OCI-LY7 (cell line): Measurements from ENCODE around the gene NDUFAF7. TPM values are rescaled to one million over a fixed set of nuclear protein-coding genes. Genes with fewer than 3 reads are reported as not detected.
A peak's percentile ranks its signal among the peaks of the same experiment; 100 is the strongest.

Experiments used
- BruUV-seq: library from RNA; stranded (reverse); fragments of 400-500 nt; replicated peaks from 2 replicates; lab custom pipeline; 2021; lab: Mats Ljungman, UMichigan
- CTCF ChIA-PET: fragments of 300-600 bp; sonication (Branson Sonifier 250); formaldehyde crosslinking; loops from one replicate; lab custom pipeline; 2022; ENCODE audit warnings: antibody characterized with exemption; ENCODE audit not compliant: unreplicated experiment; lab: Charles Lee
- POLR2A ChIA-PET: fragments of 300-600 bp; sonication (Branson Sonifier 250); formaldehyde crosslinking; loops from one replicate; lab custom pipeline; 2022; ENCODE audit warnings: antibody characterized with exemption; lab: Charles Lee
- DNase-seq: peaks from one replicate; pipeline ENCODE4 v3.0.0-alpha.2; 2015; ENCODE audit warnings: low spot score
- H2AFZ ChIP-seq: fragments of 200-600 bp; sonication (generic), shearing (Covaris generic); 2 replicates; pipeline ENCODE4 v1.6.1; 2014; ENCODE audit warnings: mild to moderate bottlenecking, antibody characterized with exemption, low read length, moderate library complexity
- H3K27ac ChIP-seq: fragments of 200-600 bp; sonication (generic); 2 replicates; pipeline ENCODE4 v1.5.1; 2014; ENCODE audit warnings: mixed run types, low read depth, mild to moderate bottlenecking, moderate library complexity, low read length, inconsistent platforms; ENCODE audit not compliant: poor library complexity, severe bottlenecking
- H3K36me3 ChIP-seq: fragments of 200-600 bp; sonication (generic); 2 replicates; pipeline ENCODE4 v1.6.1; 2014; ENCODE audit warnings: mild to moderate bottlenecking, antibody characterized with exemption, low read length, moderate library complexity, mixed read lengths; ENCODE audit not compliant: insufficient read depth
- H3K4me1 ChIP-seq: fragments of 200-600 bp; sonication (generic); 2 replicates; pipeline ENCODE4 v1.5.1; 2014; ENCODE audit warnings: mild to moderate bottlenecking, low read length; ENCODE audit not compliant: insufficient read depth, poor library complexity, severe bottlenecking
- H3K4me2 ChIP-seq: fragments of 200-600 bp; sonication (generic); 2 replicates; pipeline ENCODE4 v1.6.1; 2014; ENCODE audit warnings: mild to moderate bottlenecking, low read length
- H3K4me3 ChIP-seq: fragments of 200-600 bp; sonication (generic); 2 replicates; pipeline ENCODE4 v1.5.1; 2014; ENCODE audit warnings: mild to moderate bottlenecking, low read depth, low read length; ENCODE audit not compliant: poor library complexity, severe bottlenecking
- H3K79me2 ChIP-seq: fragments of 200-600 bp; sonication (generic); 2 replicates; pipeline ENCODE4 v1.6.1; 2016; ENCODE audit warnings: low read depth, mild to moderate bottlenecking, low read length, moderate library complexity, mixed read lengths; ENCODE audit not compliant: insufficient read depth
- H3K9me2 ChIP-seq: fragments of 200-600 bp; sonication (generic); 2 replicates; pipeline ENCODE4 v1.6.1; 2016; ENCODE audit warnings: mild to moderate bottlenecking, low read length, mixed read lengths; ENCODE audit not compliant: insufficient read depth
- H3K9me3 ChIP-seq: fragments of 200-600 bp; sonication (generic); 2 replicates; pipeline ENCODE4 v1.6.1; 2014; ENCODE audit warnings: mild to moderate bottlenecking, mixed run types, low read length, mixed read lengths
- H4K20me1 ChIP-seq: fragments of 200-600 bp; sonication (generic); 2 replicates; pipeline ENCODE4 v1.6.1; 2014; ENCODE audit warnings: mild to moderate bottlenecking, antibody characterized with exemption, low read length, moderate library complexity, mixed read lengths; ENCODE audit not compliant: insufficient read depth
- EZH2phosphoT487 ChIP-seq: fragments of 200-600 bp; sonication (generic); IDR thresholded peaks from 2 replicates; pipeline ENCODE4 v1.6.1; 2018; ENCODE audit warnings: low read depth, borderline replicate concordance, mild to moderate bottlenecking, mixed run types, antibody characterized with exemption, low read length, moderate library complexity, mixed read lengths
- intact Hi-C: fragments of 100-400 bp; cut with micrococcal nuclease; formaldehyde crosslinking; loops from one replicate; pipeline ENCODE4 v1.10.0; 2022; ENCODE audit not compliant: unreplicated experiment
- total RNA-seq, 2 experiments: library from RNA; depleted of rRNA in 1 of 2; stranded (reverse); fragments of >200 nt in 1 of 2; shearing (Covaris generic) in 1 of 2; gene quantifications; 2 replicates each; pipeline ENCODE4 v1.2.3, GENCODE V29; 2014 to 2022
- TF ChIP-seq, protein P1 (sequence below): fragments of 200-600 bp; sonication (generic); conservative IDR thresholded peaks from 2 replicates; pipeline ENCODE4 v1.5.1; 2014; ENCODE audit warnings: mild to moderate bottlenecking, antibody characterized with exemption, low read length, moderate library complexity, mixed read lengths

The NDUFAF7 gene
- total RNA-seq, 2 experiments from 2014 or later = 23.3 to 26.0 TPM

DNA sequence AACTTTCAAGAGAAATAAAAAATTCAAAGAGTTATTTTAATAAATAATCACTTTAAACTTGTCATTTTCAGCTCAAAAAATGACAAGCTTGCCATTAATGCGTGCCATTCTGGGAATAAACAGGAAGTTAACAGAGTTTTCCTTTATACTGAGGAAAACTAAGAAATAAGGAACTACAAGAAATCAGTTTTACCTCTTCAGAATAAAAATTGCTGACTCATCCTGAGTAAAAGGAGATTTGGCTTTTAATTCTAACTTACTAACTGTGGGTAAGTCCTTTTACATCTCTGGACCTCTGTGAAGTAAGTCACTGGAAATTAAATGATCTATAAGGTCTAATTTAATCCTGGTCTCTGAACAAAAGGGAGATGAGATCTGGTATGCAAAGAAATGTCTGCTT, 16.2 kb upstream of the NDUFAF7 start:
- Histone ChIP-seq H4K20me1 (peaks cover 5% of the 10 kb centered on the region; the same call in 1 of the 2 replicates), H3K4me2 (no peak overlapping the region), H3K4me1 (peaks cover 12% of the 10 kb centered on the region), H2AFZ (no peak overlapping the region), H3K9me3 (no peaks in the 10 kb centered on the region), H3K27ac (peak overlapping the region; percentile 16), H3K9me2 (no peaks in the 10 kb centered on the region), H3K4me3 (no peak overlapping the region), H3K36me3 (peaks cover 97% of the 10 kb centered on the region), H3K79me2 (peaks cover 9% of the 10 kb centered on the region; the same call in 1 of the 2 replicates)
- CTCF ChIA-PET = no interaction called here
- TF ChIP-seq, protein P1, sequence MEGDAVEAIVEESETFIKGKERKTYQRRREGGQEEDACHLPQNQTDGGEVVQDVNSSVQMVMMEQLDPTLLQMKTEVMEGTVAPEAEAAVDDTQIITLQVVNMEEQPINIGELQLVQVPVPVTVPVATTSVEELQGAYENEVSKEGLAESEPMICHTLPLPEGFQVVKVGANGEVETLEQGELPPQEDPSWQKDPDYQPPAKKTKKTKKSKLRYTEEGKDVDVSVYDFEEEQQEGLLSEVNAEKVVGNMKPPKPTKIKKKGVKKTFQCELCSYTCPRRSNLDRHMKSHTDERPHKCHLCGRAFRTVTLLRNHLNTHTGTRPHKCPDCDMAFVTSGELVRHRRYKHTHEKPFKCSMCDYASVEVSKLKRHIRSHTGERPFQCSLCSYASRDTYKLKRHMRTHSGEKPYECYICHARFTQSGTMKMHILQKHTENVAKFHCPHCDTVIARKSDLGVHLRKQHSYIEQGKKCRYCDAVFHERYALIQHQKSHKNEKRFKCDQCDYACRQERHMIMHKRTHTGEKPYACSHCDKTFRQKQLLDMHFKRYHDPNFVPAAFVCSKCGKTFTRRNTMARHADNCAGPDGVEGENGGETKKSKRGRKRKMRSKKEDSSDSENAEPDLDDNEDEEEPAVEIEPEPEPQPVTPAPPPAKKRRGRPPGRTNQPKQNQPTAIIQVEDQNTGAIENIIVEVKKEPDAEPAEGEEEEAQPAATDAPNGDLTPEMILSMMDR = no peak
- no peak for TF ChIP-seq EZH2phosphoT487
- DNase-seq = no peak
- POLR2A ChIA-PET = interaction anchor here (0.6 to 1.2 kb wide), 3 partner anchors 37 to 845 kb away, joined by 3 to 4 read pairs (median 3); no protein-coding TSS in a partner anchor
- intact Hi-C loops = no loop called here
- BruUV-seq = no TSS peak

DNA sequence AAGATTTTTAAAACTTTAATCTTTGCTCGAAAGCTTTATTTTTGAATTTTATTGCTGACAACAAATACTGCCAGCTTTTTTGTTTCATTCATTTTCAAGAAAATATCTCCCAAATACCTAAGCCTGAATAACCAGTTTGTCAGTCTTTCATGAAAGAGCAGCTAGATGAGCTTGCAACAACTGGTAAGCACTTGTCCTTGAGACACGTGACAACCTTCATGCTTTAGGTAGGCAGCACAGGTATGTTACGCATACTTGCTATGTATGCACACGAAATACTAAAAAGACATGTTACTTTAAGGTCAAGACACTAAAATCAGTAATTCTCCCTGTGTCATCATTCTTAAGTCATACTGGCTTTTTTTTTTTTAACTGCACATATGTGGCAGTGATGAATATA, 12.4 kb upstream of the NDUFAF7 start:
- no peak overlapping the region for H2AFZ ChIP-seq
- peaks cover 26% of the 10 kb centered on the region for H3K79me2 ChIP-seq
- H3K4me3 ChIP-seq = no peak overlapping the region
- ChIA-PET CTCF (no interaction called here), POLR2A (interaction anchor here (0.5 to 1.0 kb wide), 3 partner anchors 25 to 170 kb away, joined by 3 read pairs; no protein-coding TSS in a partner anchor)
- intact Hi-C loops = no loop called here
- H3K27ac ChIP-seq = no peak overlapping the region
- H3K4me2 ChIP-seq = no peak overlapping the region
- H3K9me2 ChIP-seq = no peaks in the 10 kb centered on the region
- H3K36me3 ChIP-seq = peaks cover 97% of the 10 kb centered on the region
- peaks cover 12% of the 10 kb centered on the region for H3K4me1 ChIP-seq
- DNase-seq = no peak
- TF ChIP-seq, protein P1 = no peak
- TF ChIP-seq EZH2phosphoT487 = no peak
- H3K9me3 ChIP-seq = no peaks in the 10 kb centered on the region
- no TSS peak for BruUV-seq
- peaks cover 5% of the 10 kb centered on the region; the same call in 1 of the 2 replicates for H4K20me1 ChIP-seq

DNA sequence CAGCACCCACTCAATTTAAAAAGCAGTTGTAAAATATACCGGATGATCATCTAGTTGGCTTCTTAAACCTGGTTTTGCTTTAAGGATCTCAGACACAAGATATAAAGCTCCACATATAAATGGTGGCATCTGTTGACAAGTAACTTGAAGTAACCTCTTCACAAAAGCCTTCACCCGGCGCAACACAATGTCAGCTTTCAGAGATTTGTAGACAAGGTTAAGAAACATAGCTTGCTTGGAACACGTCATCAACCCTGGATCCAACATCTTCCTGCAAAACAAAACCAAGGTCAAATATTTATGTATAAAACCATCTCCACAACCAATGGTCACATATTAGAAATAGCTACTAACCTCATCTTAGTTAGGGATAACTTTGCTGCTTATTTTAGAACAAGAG, 8.3 kb upstream of the NDUFAF7 start:
- Histone ChIP-seq H3K4me3 (no peak overlapping the region), H3K79me2 (peaks cover 53% of the 10 kb centered on the region), H3K9me3 (no peaks in the 10 kb centered on the region), H3K9me2 (no peaks in the 10 kb centered on the region), H3K4me1 (peaks cover 25% of the 10 kb centered on the region), H2AFZ (no peak overlapping the region), H3K36me3 (peaks cover 90% of the 10 kb centered on the region), H3K4me2 (no peak overlapping the region), H4K20me1 (peaks cover 26% of the 10 kb centered on the region), H3K27ac (no peak overlapping the region)
- BruUV-seq = no TSS peak
- ChIA-PET CTCF (no interaction called here), POLR2A (interaction anchor here (0.6 to 1.3 kb wide), 4 partner anchors 9 to 62 kb away, joined by 3 to 4 read pairs (median 3); no protein-coding TSS in a partner anchor)
- intact Hi-C loops = no loop called here
- no peak for TF ChIP-seq EZH2phosphoT487
- no peak for DNase-seq
